B cell (primary cell): Measurements from ENCODE around the gene KISS1.

Experiments
- CTCF ChIP-seq: fragments of 200-600 bp; IDR thresholded peaks from one replicate; pipeline ENCODE4 v1.8.0; 2022; ENCODE audit warnings: antibody characterized with exemption, mild to moderate bottlenecking
- EZH2 ChIP-seq: IDR thresholded peaks from 2 replicates; pipeline ENCODE4 v1.6.1; 2012; ENCODE audit warnings: borderline replicate concordance, low read depth, mild to moderate bottlenecking, moderate library complexity, low read length; ENCODE audit not compliant: insufficient read depth, poor library complexity, severe bottlenecking

- no peak for TF ChIP-seq CTCF
- TF ChIP-seq EZH2: no peak
Measured at GRCh38 chr1:204230211-204230610, 33.9 kb upstream of the KISS1 start.
